ENCODE results near the gene FOSB. TPM values are rescaled to one million over a fixed set of nuclear protein-coding genes. Genes with fewer than 3 reads are reported as not detected.

Gene FOSB
- total RNA-seq, 1 experiment from 2014 or later: 2.3 TPM

DNA sequence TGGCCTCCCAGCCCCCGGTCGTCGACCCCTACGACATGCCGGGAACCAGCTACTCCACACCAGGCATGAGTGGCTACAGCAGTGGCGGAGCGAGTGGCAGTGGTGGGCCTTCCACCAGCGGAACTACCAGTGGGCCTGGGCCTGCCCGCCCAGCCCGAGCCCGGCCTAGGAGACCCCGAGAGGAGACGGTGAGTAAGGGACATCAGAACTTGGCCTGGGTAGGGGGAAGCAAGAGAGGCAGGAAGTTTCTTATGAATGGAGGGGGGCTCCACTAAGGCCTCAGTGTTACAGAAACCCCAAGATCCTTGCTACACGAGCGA is 2.9 kb downstream of the FOSB start:
- no peak for TF ChIP-seq GTF2I (CRISPR knock-in tag; conservative IDR thresholded peaks at IDR 0.05)
- TF ChIP-seq, protein P1, sequence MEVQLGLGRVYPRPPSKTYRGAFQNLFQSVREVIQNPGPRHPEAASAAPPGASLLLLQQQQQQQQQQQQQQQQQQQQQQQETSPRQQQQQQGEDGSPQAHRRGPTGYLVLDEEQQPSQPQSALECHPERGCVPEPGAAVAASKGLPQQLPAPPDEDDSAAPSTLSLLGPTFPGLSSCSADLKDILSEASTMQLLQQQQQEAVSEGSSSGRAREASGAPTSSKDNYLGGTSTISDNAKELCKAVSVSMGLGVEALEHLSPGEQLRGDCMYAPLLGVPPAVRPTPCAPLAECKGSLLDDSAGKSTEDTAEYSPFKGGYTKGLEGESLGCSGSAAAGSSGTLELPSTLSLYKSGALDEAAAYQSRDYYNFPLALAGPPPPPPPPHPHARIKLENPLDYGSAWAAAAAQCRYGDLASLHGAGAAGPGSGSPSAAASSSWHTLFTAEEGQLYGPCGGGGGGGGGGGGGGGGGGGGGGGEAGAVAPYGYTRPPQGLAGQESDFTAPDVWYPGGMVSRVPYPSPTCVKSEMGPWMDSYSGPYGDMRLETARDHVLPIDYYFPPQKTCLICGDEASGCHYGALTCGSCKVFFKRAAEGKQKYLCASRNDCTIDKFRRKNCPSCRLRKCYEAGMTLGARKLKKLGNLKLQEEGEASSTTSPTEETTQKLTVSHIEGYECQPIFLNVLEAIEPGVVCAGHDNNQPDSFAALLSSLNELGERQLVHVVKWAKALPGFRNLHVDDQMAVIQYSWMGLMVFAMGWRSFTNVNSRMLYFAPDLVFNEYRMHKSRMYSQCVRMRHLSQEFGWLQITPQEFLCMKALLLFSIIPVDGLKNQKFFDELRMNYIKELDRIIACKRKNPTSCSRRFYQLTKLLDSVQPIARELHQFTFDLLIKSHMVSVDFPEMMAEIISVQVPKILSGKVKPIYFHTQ (CRISPR knock-in tag; IDR thresholded peaks at IDR 0.05): no peak
- peaks cover 84% of the 10 kb centered on the region for H3K27me3 Mint-ChIP-seq (ENCODE audit: low read depth)
- ATAC-seq (no peak), DNase-seq (ENCODE audit: low spot score) (no peak)
- no peaks in the 10 kb centered on the region for H3K36me3 Mint-ChIP-seq
- H3K27ac Mint-ChIP-seq: no peak overlapping the region
- peaks cover 35% of the 10 kb centered on the region for H3K4me1 Mint-ChIP-seq
- ChIA-PET CTCF (interaction anchor here (1.6 to 5.0 kb wide), 2 partner anchors 15 to 31 kb away, joined by 8 to 33 read pairs; no protein-coding TSS in a partner anchor), POLR2A (no interaction called here)
- H3K4me3 Mint-ChIP-seq: no peak overlapping the region
- H3K9me3 Mint-ChIP-seq: no peaks in the 10 kb centered on the region

DNA sequence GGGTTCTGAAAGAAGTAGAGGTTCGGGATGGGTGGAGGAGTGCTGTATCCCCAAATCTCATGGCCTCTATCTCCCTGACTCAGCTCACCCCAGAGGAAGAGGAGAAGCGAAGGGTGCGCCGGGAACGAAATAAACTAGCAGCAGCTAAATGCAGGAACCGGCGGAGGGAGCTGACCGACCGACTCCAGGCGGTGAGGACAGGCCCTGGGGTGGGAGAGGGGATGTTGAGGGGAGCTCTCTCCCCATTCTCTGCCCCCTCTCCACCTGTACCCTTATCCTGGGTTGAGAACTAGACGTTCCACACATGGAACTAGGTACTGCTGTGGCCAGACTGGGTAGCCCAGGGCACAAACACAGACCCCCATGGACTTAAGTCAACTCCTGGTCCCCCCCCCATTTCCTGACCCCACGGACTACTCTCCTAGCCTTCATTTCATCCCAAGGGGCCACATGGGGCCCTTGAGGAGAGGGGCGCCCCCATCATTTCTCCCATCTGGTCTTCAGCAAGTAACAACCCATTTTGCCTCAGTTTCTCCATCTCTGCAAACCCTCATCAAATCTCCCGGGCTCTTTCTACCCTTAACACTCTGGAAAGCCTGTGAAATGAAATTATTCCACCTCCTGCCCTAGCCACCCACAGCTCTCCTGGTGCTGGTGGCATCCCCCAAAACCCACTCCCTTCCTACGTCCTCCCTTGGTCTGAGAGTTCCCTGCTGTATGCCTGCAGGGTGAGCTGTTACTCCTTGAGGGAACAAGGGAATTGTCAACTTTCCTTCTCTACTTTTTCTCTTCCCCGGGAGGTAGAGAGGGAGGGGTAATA is 3.5 kb downstream of the FOSB start:
- CTCF ChIA-PET: interaction anchor here (0.5 to 5.0 kb wide), 4 partner anchors 14 to 77 kb away, joined by 3 to 33 read pairs (median 6); no protein-coding TSS in a partner anchor
- DNase-seq (ENCODE audit: low spot score) (no peak), ATAC-seq (no peak)
- no peak overlapping the region; the same call in 1 of the 2 replicates for H3K4me3 Mint-ChIP-seq
- peaks cover 84% of the 10 kb centered on the region for H3K27me3 Mint-ChIP-seq (ENCODE audit: low read depth)
- H3K36me3 Mint-ChIP-seq: no peaks in the 10 kb centered on the region
- H3K27ac Mint-ChIP-seq: no peak overlapping the region
- H3K9me3 Mint-ChIP-seq: no peaks in the 10 kb centered on the region
- peaks cover 34% of the 10 kb centered on the region for H3K4me1 Mint-ChIP-seq
- TF ChIP-seq SOX15 (CRISPR knock-in tag; IDR thresholded peaks at IDR 0.05): no peak
- POLR2A ChIA-PET: no interaction called here

DNA sequence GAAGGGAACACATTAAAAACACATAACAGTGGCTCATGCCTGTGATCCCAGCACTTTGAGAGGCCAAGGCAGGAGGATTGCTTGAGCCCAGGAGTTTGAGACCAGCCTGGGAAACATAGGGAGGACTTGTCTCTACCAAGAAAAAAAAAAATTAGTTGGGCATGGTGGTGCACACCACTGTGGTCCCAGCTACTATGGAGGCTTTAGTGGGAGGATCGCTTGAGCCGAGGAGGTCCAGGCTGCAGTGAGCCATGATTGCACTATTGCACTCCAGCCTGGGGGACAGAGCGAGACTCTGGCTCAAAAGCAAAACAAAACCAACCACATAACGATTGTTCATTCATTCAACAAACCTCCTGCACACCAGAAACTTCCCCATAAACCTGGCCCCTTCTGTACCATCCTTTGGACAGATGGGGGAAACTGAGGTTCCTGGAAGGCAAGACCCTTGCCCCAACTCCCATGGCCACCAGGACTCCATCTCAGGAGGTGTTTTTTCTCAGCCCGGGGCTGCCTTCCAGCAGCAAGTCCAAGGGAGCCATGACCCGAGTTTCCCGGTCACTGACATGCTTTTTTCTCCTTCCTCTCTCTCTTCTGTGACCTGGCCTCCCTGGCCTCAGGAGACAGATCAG is 4.3 kb downstream of the FOSB start:
- CTCF ChIA-PET: interaction anchor here (1.3 to 5.0 kb wide), 4 partner anchors 14 to 33 kb away, joined by 4 to 33 read pairs (median 10); no protein-coding TSS in a partner anchor
- Mint-ChIP-seq H3K9me3 (no peaks in the 10 kb centered on the region), H3K27me3 (ENCODE audit: low read depth) (peaks cover 87% of the 10 kb centered on the region), H3K27ac (no peak overlapping the region), H3K4me3 (peak overlapping the region; percentile 73), H3K4me1 (peaks cover 35% of the 10 kb centered on the region), H3K36me3 (no peaks in the 10 kb centered on the region)
- POLR2A ChIA-PET: interaction anchor here (1.1 kb wide), 1 partner anchor 19 kb away, joined by 3 read pairs; no protein-coding TSS in a partner anchor
- ATAC-seq (no peak), DNase-seq (ENCODE audit: low spot score) (no peak)
- TF ChIP-seq, protein P2, sequence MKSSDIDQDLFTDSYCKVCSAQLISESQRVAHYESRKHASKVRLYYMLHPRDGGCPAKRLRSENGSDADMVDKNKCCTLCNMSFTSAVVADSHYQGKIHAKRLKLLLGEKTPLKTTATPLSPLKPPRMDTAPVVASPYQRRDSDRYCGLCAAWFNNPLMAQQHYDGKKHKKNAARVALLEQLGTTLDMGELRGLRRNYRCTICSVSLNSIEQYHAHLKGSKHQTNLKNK (CRISPR knock-in tag; IDR thresholded peaks at IDR 0.05): no peak
- TF ChIP-seq ZBTB21 (CRISPR knock-in tag; IDR thresholded peaks at IDR 0.05; ENCODE audit: borderline replicate concordance): no peak
- TF ChIP-seq FOXK1 (CRISPR knock-in tag; IDR thresholded peaks at IDR 0.05): no peak
- TF ChIP-seq JUN (CRISPR knock-in tag; IDR thresholded peaks at IDR 0.05): no peak
- TF ChIP-seq ZNF121 (CRISPR knock-in tag; IDR thresholded peaks at IDR 0.05): no peak
- TF ChIP-seq, protein P3, sequence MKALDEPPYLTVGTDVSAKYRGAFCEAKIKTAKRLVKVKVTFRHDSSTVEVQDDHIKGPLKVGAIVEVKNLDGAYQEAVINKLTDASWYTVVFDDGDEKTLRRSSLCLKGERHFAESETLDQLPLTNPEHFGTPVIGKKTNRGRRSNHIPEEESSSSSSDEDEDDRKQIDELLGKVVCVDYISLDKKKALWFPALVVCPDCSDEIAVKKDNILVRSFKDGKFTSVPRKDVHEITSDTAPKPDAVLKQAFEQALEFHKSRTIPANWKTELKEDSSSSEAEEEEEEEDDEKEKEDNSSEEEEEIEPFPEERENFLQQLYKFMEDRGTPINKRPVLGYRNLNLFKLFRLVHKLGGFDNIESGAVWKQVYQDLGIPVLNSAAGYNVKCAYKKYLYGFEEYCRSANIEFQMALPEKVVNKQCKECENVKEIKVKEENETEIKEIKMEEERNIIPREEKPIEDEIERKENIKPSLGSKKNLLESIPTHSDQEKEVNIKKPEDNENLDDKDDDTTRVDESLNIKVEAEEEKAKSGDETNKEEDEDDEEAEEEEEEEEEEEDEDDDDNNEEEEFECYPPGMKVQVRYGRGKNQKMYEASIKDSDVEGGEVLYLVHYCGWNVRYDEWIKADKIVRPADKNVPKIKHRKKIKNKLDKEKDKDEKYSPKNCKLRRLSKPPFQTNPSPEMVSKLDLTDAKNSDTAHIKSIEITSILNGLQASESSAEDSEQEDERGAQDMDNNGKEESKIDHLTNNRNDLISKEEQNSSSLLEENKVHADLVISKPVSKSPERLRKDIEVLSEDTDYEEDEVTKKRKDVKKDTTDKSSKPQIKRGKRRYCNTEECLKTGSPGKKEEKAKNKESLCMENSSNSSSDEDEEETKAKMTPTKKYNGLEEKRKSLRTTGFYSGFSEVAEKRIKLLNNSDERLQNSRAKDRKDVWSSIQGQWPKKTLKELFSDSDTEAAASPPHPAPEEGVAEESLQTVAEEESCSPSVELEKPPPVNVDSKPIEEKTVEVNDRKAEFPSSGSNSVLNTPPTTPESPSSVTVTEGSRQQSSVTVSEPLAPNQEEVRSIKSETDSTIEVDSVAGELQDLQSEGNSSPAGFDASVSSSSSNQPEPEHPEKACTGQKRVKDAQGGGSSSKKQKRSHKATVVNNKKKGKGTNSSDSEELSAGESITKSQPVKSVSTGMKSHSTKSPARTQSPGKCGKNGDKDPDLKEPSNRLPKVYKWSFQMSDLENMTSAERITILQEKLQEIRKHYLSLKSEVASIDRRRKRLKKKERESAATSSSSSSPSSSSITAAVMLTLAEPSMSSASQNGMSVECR (CRISPR knock-in tag; IDR thresholded peaks at IDR 0.05; ENCODE audit: borderline replicate concordance): no peak
- no peak for TF ChIP-seq SP1 (CRISPR knock-in tag; conservative IDR thresholded peaks at IDR 0.05)
- TF ChIP-seq, protein P4, sequence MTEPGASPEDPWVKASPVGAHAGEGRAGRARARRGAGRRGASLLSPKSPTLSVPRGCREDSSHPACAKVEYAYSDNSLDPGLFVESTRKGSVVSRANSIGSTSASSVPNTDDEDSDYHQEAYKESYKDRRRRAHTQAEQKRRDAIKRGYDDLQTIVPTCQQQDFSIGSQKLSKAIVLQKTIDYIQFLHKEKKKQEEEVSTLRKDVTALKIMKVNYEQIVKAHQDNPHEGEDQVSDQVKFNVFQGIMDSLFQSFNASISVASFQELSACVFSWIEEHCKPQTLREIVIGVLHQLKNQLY (CRISPR knock-in tag; IDR thresholded peaks at IDR 0.05): no peak
- TF ChIP-seq, protein P5, sequence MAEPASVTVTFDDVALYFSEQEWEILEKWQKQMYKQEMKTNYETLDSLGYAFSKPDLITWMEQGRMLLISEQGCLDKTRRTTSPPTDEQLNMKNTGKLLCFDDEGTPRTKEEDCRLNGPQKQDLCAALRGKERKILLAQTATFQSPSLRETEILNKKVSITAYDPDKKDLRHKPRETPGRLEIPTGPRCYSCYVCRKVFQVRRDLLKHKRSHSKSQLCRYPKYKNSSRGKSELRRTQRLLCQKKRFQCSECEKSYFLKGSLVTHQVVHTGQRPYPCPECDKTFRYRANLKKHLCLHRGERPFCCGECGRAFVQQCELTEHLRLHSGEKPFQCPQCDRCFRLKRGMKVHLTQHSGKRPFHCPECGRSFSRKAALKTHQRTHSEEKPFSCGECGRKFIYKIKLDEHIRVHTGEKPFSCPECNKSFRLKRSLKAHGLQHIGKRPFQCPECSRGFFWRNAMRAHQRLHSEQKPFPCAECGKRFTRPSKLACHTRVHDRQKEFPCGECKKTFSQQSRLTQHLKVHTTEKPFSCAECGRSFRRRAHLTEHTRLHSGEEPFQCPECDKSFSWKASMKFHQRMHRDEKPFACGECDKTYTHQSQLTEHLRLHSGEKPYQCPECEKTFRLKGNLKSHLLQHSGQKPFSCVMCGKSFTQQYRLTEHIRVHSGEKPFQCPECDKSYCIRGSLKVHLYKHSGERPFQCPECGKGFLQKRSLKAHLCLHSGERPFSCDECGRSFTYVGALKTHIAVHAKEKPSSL (CRISPR knock-in tag; conservative IDR thresholded peaks at IDR 0.05): no peak
- TF ChIP-seq FOXJ3 (CRISPR knock-in tag; IDR thresholded peaks at IDR 0.05; ENCODE audit: borderline replicate concordance): no peak
- no peak for TF ChIP-seq NR3C1 (CRISPR knock-in tag; conservative IDR thresholded peaks at IDR 0.05; ENCODE audit: low read depth)
- no peak for TF ChIP-seq HMGA2 (CRISPR knock-in tag; IDR thresholded peaks at IDR 0.05)
- TF ChIP-seq, protein P6, sequence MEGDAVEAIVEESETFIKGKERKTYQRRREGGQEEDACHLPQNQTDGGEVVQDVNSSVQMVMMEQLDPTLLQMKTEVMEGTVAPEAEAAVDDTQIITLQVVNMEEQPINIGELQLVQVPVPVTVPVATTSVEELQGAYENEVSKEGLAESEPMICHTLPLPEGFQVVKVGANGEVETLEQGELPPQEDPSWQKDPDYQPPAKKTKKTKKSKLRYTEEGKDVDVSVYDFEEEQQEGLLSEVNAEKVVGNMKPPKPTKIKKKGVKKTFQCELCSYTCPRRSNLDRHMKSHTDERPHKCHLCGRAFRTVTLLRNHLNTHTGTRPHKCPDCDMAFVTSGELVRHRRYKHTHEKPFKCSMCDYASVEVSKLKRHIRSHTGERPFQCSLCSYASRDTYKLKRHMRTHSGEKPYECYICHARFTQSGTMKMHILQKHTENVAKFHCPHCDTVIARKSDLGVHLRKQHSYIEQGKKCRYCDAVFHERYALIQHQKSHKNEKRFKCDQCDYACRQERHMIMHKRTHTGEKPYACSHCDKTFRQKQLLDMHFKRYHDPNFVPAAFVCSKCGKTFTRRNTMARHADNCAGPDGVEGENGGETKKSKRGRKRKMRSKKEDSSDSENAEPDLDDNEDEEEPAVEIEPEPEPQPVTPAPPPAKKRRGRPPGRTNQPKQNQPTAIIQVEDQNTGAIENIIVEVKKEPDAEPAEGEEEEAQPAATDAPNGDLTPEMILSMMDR (IDR thresholded peaks at IDR 0.05): no peak
- TF ChIP-seq NR2C2 (CRISPR knock-in tag; IDR thresholded peaks at IDR 0.05): no peak
